ENCODE data around the gene CCT4. TPM values are rescaled to one million over a fixed set of nuclear protein-coding genes. Genes with fewer than 3 reads are reported as not detected.

Gene CCT4
- total RNA-seq, 2 experiments from 2014 or later = 196 to 232 TPM

GRCh38 chr2:61937098-61937497 is 48.6 kb upstream of the CCT4 start:
- H3K4me2 ChIP-seq (ENCODE audit: low read length) = no peak overlapping the region
- POLR2A ChIA-PET = interaction anchor here (0.6 kb wide), 1 partner anchor 1084 kb away, joined by 3 read pairs; no protein-coding TSS in a partner anchor
- no peaks in the 10 kb centered on the region for H3K36me3 ChIP-seq (ENCODE audit: insufficient read depth, low read length)
- H4K20me1 ChIP-seq (ENCODE audit: insufficient read depth, low read length) = no peaks in the 10 kb centered on the region
- H3K9me3 ChIP-seq (ENCODE audit: low read length) = no peaks in the 10 kb centered on the region
- intact Hi-C loops (cut with micrococcal nuclease; ENCODE audit: unreplicated experiment) = no loop called here
- H3K4me3 ChIP-seq (ENCODE audit: low read depth, low read length, poor library complexity, severe bottlenecking) = no peak overlapping the region
- no peak for TF ChIP-seq CTCF (conservative IDR thresholded peaks at IDR 0.05; ENCODE audit: low read length)
- TF ChIP-seq EZH2phosphoT487 (IDR thresholded peaks at IDR 0.05; ENCODE audit: borderline replicate concordance, low read depth, low read length) = no peak
- no peaks in the 10 kb centered on the region for H3K9me2 ChIP-seq (ENCODE audit: insufficient read depth, low read length)
- H2AFZ ChIP-seq (ENCODE audit: low read length) = no peak overlapping the region
- CTCF ChIA-PET (ENCODE audit: unreplicated experiment) = no interaction called here
- no TSS peak for BruUV-seq (replicated peaks)
- no peaks in the 10 kb centered on the region for H3K79me2 ChIP-seq (ENCODE audit: insufficient read depth, low read depth, low read length)
- no peak overlapping the region for H3K27ac ChIP-seq (ENCODE audit: low read depth, low read length, poor library complexity, severe bottlenecking)
- no peak for DNase-seq (ENCODE audit: low spot score)
- H3K4me1 ChIP-seq (ENCODE audit: insufficient read depth, low read length, poor library complexity, severe bottlenecking) = no peaks in the 10 kb centered on the region

GRCh38 chr2:61928826-61929461 is 40.5 kb upstream of the CCT4 start:
- BruUV-seq (replicated peaks) = no TSS peak
- TF ChIP-seq CTCF (conservative IDR thresholded peaks at IDR 0.05; ENCODE audit: low read length) (no peak), EZH2phosphoT487 (IDR thresholded peaks at IDR 0.05; ENCODE audit: borderline replicate concordance, low read depth, low read length) (no peak)
- Histone ChIP-seq H3K9me3 (ENCODE audit: low read length) (no peaks in the 10 kb centered on the region), H3K4me3 (ENCODE audit: low read depth, low read length, poor library complexity, severe bottlenecking) (no peak overlapping the region), H3K79me2 (ENCODE audit: insufficient read depth, low read depth, low read length) (no peaks in the 10 kb centered on the region), H3K36me3 (ENCODE audit: insufficient read depth, low read length) (no peaks in the 10 kb centered on the region), H2AFZ (ENCODE audit: low read length) (no peak overlapping the region), H3K4me2 (ENCODE audit: low read length) (no peak overlapping the region), H3K9me2 (ENCODE audit: insufficient read depth, low read length) (no peaks in the 10 kb centered on the region), H3K4me1 (ENCODE audit: insufficient read depth, low read length, poor library complexity, severe bottlenecking) (no peaks in the 10 kb centered on the region), H4K20me1 (ENCODE audit: insufficient read depth, low read length) (no peaks in the 10 kb centered on the region), H3K27ac (ENCODE audit: low read depth, low read length, poor library complexity, severe bottlenecking) (no peak overlapping the region)
- intact Hi-C loops (cut with micrococcal nuclease; ENCODE audit: unreplicated experiment) = no loop called here
- CTCF ChIA-PET (ENCODE audit: unreplicated experiment) = no interaction called here
- DNase-seq (ENCODE audit: low spot score) = no peak
- POLR2A ChIA-PET = interaction anchor here (0.5 to 1.5 kb wide), 5 partner anchors 10 to 1017 kb away, joined by 3 to 5 read pairs (median 3); no protein-coding TSS in a partner anchor
